Hematopoietic multipotent progenitor cell treated with erythropoietin and hydrocortisone succinate and interleukin-3 and kit ligand, for 17 days (in vitro differentiated cells): ENCODE measurements around the gene C20orf141.
A peak's percentile ranks its signal among the peaks of the same experiment; 100 is the strongest.
"Not testable (repeated sequence)": the region's sequence is repeated elsewhere in the genome, so short reads cannot be mapped to it uniquely, and the experiment has no call there.

ENCODE experiments used
- DNase-seq: peaks from one replicate; pipeline ENCODE4 v3.0.0-alpha.2; 2015; ENCODE audit warnings: low spot score

Gene C20orf141

GRCh38 chr20:2820896-2821869, 6.4 kb downstream of the C20orf141 start:
- DNase-seq: no peak

- DNase-seq: no peak
These were observed 7.3 kb downstream of the C20orf141 start for GRCh38 chr20:2822073-2822472.

GRCh38 chr20:2825761-2826160, 11.0 kb downstream of the C20orf141 start:
- DNase-seq: no peak

GRCh38 chr20:2826655-2827054, 11.9 kb downstream of the C20orf141 start:
- DNase-seq: no peak

GRCh38 chr20:2829376-2829775, 14.6 kb downstream of the C20orf141 start:
- no peak for DNase-seq

GRCh38 chr20:2831206-2831605, 16.4 kb downstream of the C20orf141 start:
- not testable (repeated sequence) for DNase-seq

- DNase-seq: no peak
These were observed 19.0 kb downstream of the C20orf141 start for GRCh38 chr20:2833761-2834160.

GRCh38 chr20:2834401-2835110, 19.8 kb downstream of the C20orf141 start:
- DNase-seq: no peak

GRCh38 chr20:2835331-2835796, 20.6 kb downstream of the C20orf141 start:
- no peak for DNase-seq

- no peak for DNase-seq
These were observed 21.2 kb downstream of the C20orf141 start for GRCh38 chr20:2836035-2836434.

- no peak for DNase-seq
These were observed 22.6 kb downstream of the C20orf141 start for GRCh38 chr20:2837221-2837960.

GRCh38 chr20:2838170-2838797, 23.5 kb downstream of the C20orf141 start:
- no peak for DNase-seq

- no peak for DNase-seq
These were observed 24.3 kb downstream of the C20orf141 start for GRCh38 chr20:2838847-2839671.

- DNase-seq: no peak
These were observed 24.9 kb downstream of the C20orf141 start for GRCh38 chr20:2839732-2840137.

GRCh38 chr20:2840138-2840966, 25.6 kb downstream of the C20orf141 start, which contains the start of the genes PCED1A and VPS16:
Gene PCED1A, minus strand, starts transcription at chr20:2840655. Its CDS starts 743 bp downstream, at chr20:2839912.
Gene VPS16, plus strand, starts transcription at chr20:2840745. Its CDS starts 30 bp downstream, at chr20:2840775.
- peak; percentile 71 for DNase-seq

- DNase-seq: no peak
These were observed 26.3 kb downstream of the C20orf141 start for GRCh38 chr20:2840967-2841531.

- no peak for DNase-seq
These were observed 30.8 kb downstream of the C20orf141 start for GRCh38 chr20:2845607-2846006.

- no peak for DNase-seq
These were observed 31.9 kb downstream of the C20orf141 start for GRCh38 chr20:2846698-2847097.

GRCh38 chr20:2847802-2848201, 33.0 kb downstream of the C20orf141 start:
- DNase-seq: no peak
